ENCODE results near the gene PPP5C.
"Not testable (repeated sequence)": the region's sequence is repeated elsewhere in the genome, so short reads cannot be mapped to it uniquely, and the experiment has no call there.

Gene PPP5C

GRCh38 chr19:46372901-46373490 is 26.1 kb downstream of the PPP5C start:
- H3K4me3 ChIP-seq (ENCODE audit: low read depth, low read length): no peak overlapping the region
- DNase-seq (ENCODE audit: low read depth): no peak
- TF ChIP-seq CTCF (IDR thresholded peaks at IDR 0.05; ENCODE audit: low read depth, low read length, missing control alignments): no peak

GRCh38 chr19:46373491-46374359 is 26.8 kb downstream of the PPP5C start:
- no peak overlapping the region for H3K4me3 ChIP-seq (ENCODE audit: low read depth, low read length)
- DNase-seq (ENCODE audit: low read depth): no peak
- no peak for TF ChIP-seq CTCF (IDR thresholded peaks at IDR 0.05; ENCODE audit: low read depth, low read length, missing control alignments)

DNA sequence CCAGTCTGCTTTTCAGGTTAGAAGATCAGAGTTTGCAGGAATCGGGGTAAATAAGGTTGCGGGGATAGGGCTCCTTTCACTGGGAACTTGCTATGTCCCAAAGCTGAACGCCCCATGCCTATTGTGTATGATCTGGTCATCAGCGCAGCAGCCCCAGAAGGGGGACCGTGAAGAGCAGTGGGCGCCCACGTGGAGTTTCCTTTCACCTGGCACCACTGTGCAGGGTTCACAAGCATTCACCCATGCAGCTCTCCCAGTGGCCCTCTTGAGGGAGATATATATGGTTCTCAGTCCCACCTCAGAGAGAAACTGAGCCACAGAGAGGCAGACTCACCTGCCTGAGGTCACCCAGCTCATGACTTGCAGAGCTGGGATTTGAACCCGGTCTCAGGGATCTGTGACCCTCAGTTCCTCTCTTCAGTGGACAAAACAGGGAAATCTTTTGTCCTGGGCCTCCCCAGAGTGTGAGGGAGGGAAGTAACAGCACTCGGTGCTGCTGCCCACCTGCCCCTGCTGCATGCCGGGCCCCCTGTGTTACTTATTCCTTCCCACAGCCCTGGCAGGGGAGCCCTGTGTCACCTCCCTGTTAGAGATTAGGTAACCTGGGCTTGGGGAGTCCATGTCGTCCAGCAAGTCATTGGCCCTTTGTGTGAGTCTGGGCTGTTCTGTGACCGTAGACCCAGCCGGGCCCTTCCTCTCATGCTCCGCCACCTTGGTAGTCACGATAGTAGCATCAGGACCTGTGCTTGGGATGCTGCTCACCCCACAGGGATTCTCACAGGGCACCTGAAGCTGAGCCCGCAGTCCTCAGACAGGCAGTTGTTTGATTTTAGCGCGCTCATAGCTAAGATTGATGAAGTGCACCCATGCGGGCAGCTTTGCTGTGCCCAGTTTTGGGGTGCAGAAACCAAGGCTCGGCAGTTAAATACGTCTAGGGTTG is 27.9 kb downstream of the PPP5C start:
- DNase-seq (ENCODE audit: low read depth): no peak
- no peak for TF ChIP-seq CTCF (IDR thresholded peaks at IDR 0.05; ENCODE audit: low read depth, low read length, missing control alignments)
- no peak overlapping the region for H3K4me3 ChIP-seq (ENCODE audit: low read depth, low read length)

GRCh38 chr19:46375476-46376067 is 28.7 kb downstream of the PPP5C start:
- not testable (repeated sequence) for H3K4me3 ChIP-seq (ENCODE audit: low read depth, low read length); DNase-seq (ENCODE audit: low read depth)

- DNase-seq (ENCODE audit: low read depth): no peak
- no peak for TF ChIP-seq CTCF (IDR thresholded peaks at IDR 0.05; ENCODE audit: low read depth, low read length, missing control alignments)
- no peak overlapping the region for H3K4me3 ChIP-seq (ENCODE audit: low read depth, low read length)
Measured at GRCh38 chr19:46376241-46377153, 29.6 kb downstream of the PPP5C start.

GRCh38 chr19:46378268-46378667 is 31.4 kb downstream of the PPP5C start:
- no peak overlapping the region for H3K4me3 ChIP-seq (ENCODE audit: low read depth, low read length)
- TF ChIP-seq CTCF (IDR thresholded peaks at IDR 0.05; ENCODE audit: low read depth, low read length, missing control alignments): no peak
- DNase-seq (ENCODE audit: low read depth): no peak
